ENCODE measurements around the gene KIAA1958. TPM values are rescaled to one million over a fixed set of nuclear protein-coding genes. Genes with fewer than 3 reads are reported as not detected.

Gene KIAA1958
- total and polyA plus RNA-seq, 2 donors (not counting 1 experiment from before 2014, with no cell fraction given): 2.4 to 15.3 TPM

- intact Hi-C loops (cut with micrococcal nuclease): no loop called here
- H3K4me2 ChIP-seq (replicated peaks; ENCODE audit: low read depth, low read length, poor library complexity, severe bottlenecking): no peak overlapping the region
Observed at GRCh38 chr9:112558978-112559377, 72.4 kb downstream of the KIAA1958 start.

DNA sequence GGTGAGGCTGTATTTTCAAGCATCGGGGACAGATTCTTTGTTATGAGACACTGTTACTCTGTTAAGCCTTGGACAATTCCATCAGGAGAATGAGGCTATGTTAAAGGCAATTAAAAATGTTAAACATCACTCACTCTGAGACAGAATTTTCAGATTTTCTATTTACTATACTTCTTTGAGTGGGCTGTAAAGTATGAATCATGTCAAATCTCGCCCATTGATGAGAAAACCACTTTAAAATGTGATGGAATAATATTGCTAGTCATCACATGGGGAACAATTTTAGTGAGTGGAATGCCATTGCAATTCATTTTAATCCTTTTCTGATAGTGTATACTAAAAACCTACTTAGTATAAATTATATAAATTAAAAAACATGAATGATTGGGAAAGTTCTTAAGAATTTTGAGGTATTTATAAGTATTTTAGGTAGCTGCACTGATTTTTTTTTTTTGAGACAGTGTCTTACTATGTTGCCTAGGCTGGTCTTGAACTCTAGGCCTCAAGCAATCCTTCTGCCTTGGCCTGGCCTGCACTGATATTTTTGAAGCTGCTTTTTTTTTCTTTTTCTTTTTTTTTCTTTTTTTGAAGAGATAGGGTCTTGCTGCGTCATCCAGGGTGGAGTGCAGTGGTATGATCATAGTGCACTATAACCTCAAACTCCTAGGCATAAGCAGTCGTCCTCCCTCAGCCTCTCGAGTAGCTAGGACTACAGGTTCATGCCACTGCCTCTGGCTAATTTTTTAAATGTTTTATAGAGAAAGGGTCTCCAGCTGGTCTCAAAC, 73.2 kb downstream of the KIAA1958 start:
- no peak overlapping the region for H3K4me2 ChIP-seq (replicated peaks; ENCODE audit: low read depth, low read length, poor library complexity, severe bottlenecking)
- Mint-ChIP-seq H3K4me1 (peaks cover 2% of the 10 kb centered on the region), H3K4me3 (no peak overlapping the region), H3K27me3 (no peaks in the 10 kb centered on the region), H3K27ac (no peak overlapping the region), H3K9me3 (ENCODE audit: insufficient read depth) (no peaks in the 10 kb centered on the region)
- H3K27me3 ChIP-seq (replicated peaks in 1 of 4; ENCODE audit: control extremely low read depth in 1 of 4, control insufficient read depth in 3 of 4, insufficient read depth in 4 of 4, low read length in 3 of 4): no peaks in the 10 kb centered on the region
- no peak overlapping the region for H3K4me3 ChIP-seq (ENCODE audit: control extremely low read depth in 1 of 5, extremely low read depth in 1 of 5, insufficient read depth in 1 of 5, low read depth in 2 of 5, low read length in 4 of 5)
- TF ChIP-seq EZH2 (IDR thresholded peaks at IDR 0.05; ENCODE audit: borderline replicate concordance, insufficient read depth, low read depth, low read length, poor library complexity, severe bottlenecking): no peak
- TF ChIP-seq, protein P1, sequence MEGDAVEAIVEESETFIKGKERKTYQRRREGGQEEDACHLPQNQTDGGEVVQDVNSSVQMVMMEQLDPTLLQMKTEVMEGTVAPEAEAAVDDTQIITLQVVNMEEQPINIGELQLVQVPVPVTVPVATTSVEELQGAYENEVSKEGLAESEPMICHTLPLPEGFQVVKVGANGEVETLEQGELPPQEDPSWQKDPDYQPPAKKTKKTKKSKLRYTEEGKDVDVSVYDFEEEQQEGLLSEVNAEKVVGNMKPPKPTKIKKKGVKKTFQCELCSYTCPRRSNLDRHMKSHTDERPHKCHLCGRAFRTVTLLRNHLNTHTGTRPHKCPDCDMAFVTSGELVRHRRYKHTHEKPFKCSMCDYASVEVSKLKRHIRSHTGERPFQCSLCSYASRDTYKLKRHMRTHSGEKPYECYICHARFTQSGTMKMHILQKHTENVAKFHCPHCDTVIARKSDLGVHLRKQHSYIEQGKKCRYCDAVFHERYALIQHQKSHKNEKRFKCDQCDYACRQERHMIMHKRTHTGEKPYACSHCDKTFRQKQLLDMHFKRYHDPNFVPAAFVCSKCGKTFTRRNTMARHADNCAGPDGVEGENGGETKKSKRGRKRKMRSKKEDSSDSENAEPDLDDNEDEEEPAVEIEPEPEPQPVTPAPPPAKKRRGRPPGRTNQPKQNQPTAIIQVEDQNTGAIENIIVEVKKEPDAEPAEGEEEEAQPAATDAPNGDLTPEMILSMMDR (IDR thresholded peaks at IDR 0.05): no peak
- intact Hi-C loops (cut with micrococcal nuclease): no loop called here
- ChIA-PET POLR2A (no interaction called here), CTCF (interaction anchor here (0.7 to 0.9 kb wide), 2 partner anchors 14 to 552 kb away, joined by 3 read pairs; no protein-coding TSS in a partner anchor)
- H3K79me2 ChIP-seq (ENCODE audit: control insufficient read depth, insufficient read depth, low read length): peaks cover 4% of the 10 kb centered on the region
- no peak overlapping the region for H3K27ac ChIP-seq (ENCODE audit: low read length in 2 of 2)
- no peaks in the 10 kb centered on the region for H4K20me1 ChIP-seq (ENCODE audit: control insufficient read depth, insufficient read depth, low read length, poor library complexity, severe bottlenecking)
- peaks cover 0 to 3% (median 2%) of the 10 kb centered on the region in 3 donors for H3K9me3 ChIP-seq (ENCODE audit: control extremely low read depth in 1 of 3, control insufficient read depth in 2 of 3, insufficient read depth in 1 of 3, low read length in 2 of 3)
- no peaks in the 10 kb centered on the region for H3K4me1 ChIP-seq (ENCODE audit: control insufficient read depth in 2 of 2, insufficient read depth in 2 of 2, low read length in 2 of 2)
- WGBS (ENCODE audit: insufficient coverage): 70% methylated on average over 2 of the region's 5 CpGs
- H3K9ac ChIP-seq (ENCODE audit: low read length): no peak overlapping the region
- no peak for ATAC-seq (ENCODE audit: low read depth)
- no peak for DNase-seq
- H2AFZ ChIP-seq (ENCODE audit: insufficient read depth, low read depth, low read length, poor library complexity, severe bottlenecking): no peak overlapping the region
- H3K36me3 ChIP-seq (replicated peaks in 1 of 2; ENCODE audit: control extremely low read depth in 1 of 2, control insufficient read depth in 1 of 2, extremely low read depth in 1 of 2, insufficient read depth in 2 of 2, low read length in 1 of 2): no peaks in the 10 kb centered on the region

More at GRCh38 chr9:112558978-112559377, 72.4 kb downstream of the KIAA1958 start:
- Histone ChIP-seq H3K9me3 (ENCODE audit: control extremely low read depth in 1 of 3, control insufficient read depth in 2 of 3, insufficient read depth in 1 of 3, low read length in 2 of 3) (peaks cover 0 to under 1% (median 0%) of the 10 kb centered on the region in 3 donors), H3K79me2 (ENCODE audit: control insufficient read depth, insufficient read depth, low read length) (peaks cover under 1% of the 10 kb centered on the region), H3K4me1 (ENCODE audit: control insufficient read depth in 2 of 2, insufficient read depth in 2 of 2, low read length in 2 of 2) (no peaks in the 10 kb centered on the region), H2AFZ (ENCODE audit: insufficient read depth, low read depth, low read length, poor library complexity, severe bottlenecking) (no peak overlapping the region), H3K9ac (ENCODE audit: low read length) (no peak overlapping the region), H3K27ac (ENCODE audit: low read length in 2 of 2) (no peak overlapping the region), H3K4me3 (ENCODE audit: control extremely low read depth in 1 of 5, extremely low read depth in 1 of 5, insufficient read depth in 1 of 5, low read depth in 2 of 5, low read length in 4 of 5) (no peak overlapping the region), H4K20me1 (ENCODE audit: control insufficient read depth, insufficient read depth, low read length, poor library complexity, severe bottlenecking) (no peaks in the 10 kb centered on the region), H3K36me3 (replicated peaks in 1 of 2; ENCODE audit: control extremely low read depth in 1 of 2, control insufficient read depth in 1 of 2, extremely low read depth in 1 of 2, insufficient read depth in 2 of 2, low read length in 1 of 2) (no peaks in the 10 kb centered on the region), H3K27me3 (replicated peaks in 1 of 4; ENCODE audit: control extremely low read depth in 1 of 4, control insufficient read depth in 3 of 4, insufficient read depth in 4 of 4, low read length in 3 of 4) (no peaks in the 10 kb centered on the region)
- no peaks in the 10 kb centered on the region for H3K27me3 Mint-ChIP-seq
- no peak for ATAC-seq (ENCODE audit: low read depth)
- 100% methylated on average over 1 of the region's 2 CpGs for WGBS (ENCODE audit: insufficient coverage)
- TF ChIP-seq, protein P1 (IDR thresholded peaks at IDR 0.05): no peak
- TF ChIP-seq EZH2 (IDR thresholded peaks at IDR 0.05; ENCODE audit: borderline replicate concordance, insufficient read depth, low read depth, low read length, poor library complexity, severe bottlenecking): no peak
- POLR2A ChIA-PET: no interaction called here
- no peaks in the 10 kb centered on the region for H3K9me3 Mint-ChIP-seq (ENCODE audit: insufficient read depth)
- no peak overlapping the region for H3K27ac Mint-ChIP-seq
- H3K4me1 Mint-ChIP-seq: peaks cover 2% of the 10 kb centered on the region
- no peak overlapping the region for H3K4me3 Mint-ChIP-seq
- CTCF ChIA-PET: interaction anchor here (0.8 kb wide), 1 partner anchor 9 kb away, joined by 3 read pairs; no protein-coding TSS in a partner anchor
- no peak for DNase-seq
